GM12878 (cell line): ENCODE results near the gene PRKN. TPM values are rescaled to one million over a fixed set of nuclear protein-coding genes. Genes with fewer than 3 reads are reported as not detected.

ENCODE experiments used
- ATAC-seq: fragments of 200-7000 bp; cut with Tn5 transposase; 3 replicates; pipeline ENCODE4 v1.9.1; 2020; ENCODE audit warnings: mild to moderate bottlenecking, moderate library complexity
- BruUV-seq: library from RNA; stranded (reverse); fragments of 400-500 nt; replicated peaks from 2 replicates; lab custom pipeline; 2021; lab: Mats Ljungman, UMichigan
- CTCF ChIA-PET: fragments of 300-600 bp; sonication (Branson Sonifier 250); formaldehyde crosslinking; extraction: SDS; loops from one replicate; lab custom pipeline; 2021; ENCODE audit warnings: inconsistent platforms; lab: Yijun Ruan, JAX
- POLR2A ChIA-PET: fragments of 350-600 bp; formaldehyde crosslinking; extraction: SDS; loops from one replicate; lab custom pipeline; 2021; ENCODE audit warnings: inconsistent platforms; lab: Charles Lee
- RAD21 ChIA-PET: fragments of 300-600 bp; sonication (Branson Sonifier 250); formaldehyde crosslinking; loops from one replicate; lab custom pipeline; 2023; ENCODE audit warnings: antibody characterized with exemption; ENCODE audit not compliant: unreplicated experiment; lab: Charles Lee
- SMC1A ChIA-PET: fragments of 300-600 bp; sonication (Branson Sonifier 250); formaldehyde crosslinking; loops from one replicate; lab custom pipeline; 2023; ENCODE audit not compliant: unreplicated experiment, uncharacterized antibody; lab: Charles Lee
- DNase-seq: peaks from one replicate; pipeline ENCODE4 v3.0.0-alpha.2; 2011; ENCODE audit warnings: low read depth, low spot score
- FAIRE-seq: peaks from 3 replicates; lab custom pipeline; 2011; peaks lifted over from hg19 to GRCh38; lab: Jason Lieb, UNC
- H2AFZ ChIP-seq: 2 replicates; pipeline ENCODE4 v1.6.0; 2011; ENCODE audit warnings: low read depth, low read length, control low read depth; ENCODE audit not compliant: control insufficient read depth
- H3K27ac ChIP-seq: 2 replicates; pipeline ENCODE4 v1.5.1; 2011; ENCODE audit warnings: control low read depth; ENCODE audit not compliant: control insufficient read depth, insufficient read depth
- H3K27me3 ChIP-seq, 2 experiments: replicated peaks in 1 of 2; 2 replicates each; pipeline versions ENCODE4 v1.6.0 to v1.6.1; 2011; ENCODE audit warnings: low read length in 1 of 2; ENCODE audit not compliant: control insufficient read depth in 2 of 2, insufficient read depth in 2 of 2
- H3K36me3 ChIP-seq, 2 experiments: 2 replicates each; pipeline ENCODE4 v1.5.1; 2011; ENCODE audit warnings: low read length in 1 of 2; ENCODE audit not compliant: control insufficient read depth in 2 of 2, insufficient read depth in 2 of 2
- H3K4me1 ChIP-seq: 2 replicates; pipeline ENCODE4 v1.6.1; 2011; ENCODE audit warnings: mild to moderate bottlenecking, low read length, moderate library complexity, mixed read lengths; ENCODE audit not compliant: control insufficient read depth, insufficient read depth
- H3K4me2 ChIP-seq: 2 replicates; pipeline ENCODE4 v1.6.0; 2011; ENCODE audit warnings: control low read depth; ENCODE audit not compliant: control insufficient read depth, insufficient read depth
- H3K4me3 ChIP-seq: fragments of 200-600 bp; sonication (generic); 2 replicates; pipeline ENCODE4 v1.5.1; 2016
- H3K79me2 ChIP-seq: 2 replicates; pipeline ENCODE4 v1.6.0; 2011; ENCODE audit warnings: low read length; ENCODE audit not compliant: control insufficient read depth, insufficient read depth
- H3K9ac ChIP-seq: 2 replicates; pipeline ENCODE4 v1.8.0; 2011; ENCODE audit warnings: low read length, control low read depth, mixed read lengths; ENCODE audit not compliant: control insufficient read depth, insufficient read depth
- H3K9me3 ChIP-seq: replicated peaks from 3 replicates; pipeline ENCODE4 v1.5.1; 2011; ENCODE audit warnings: mild to moderate bottlenecking, low read length; ENCODE audit not compliant: control insufficient read depth, insufficient read depth
- H4K20me1 ChIP-seq: 2 replicates; pipeline ENCODE4 v1.6.0; 2011; ENCODE audit not compliant: control insufficient read depth, insufficient read depth
- ASH2L ChIP-seq: fragments of 300-600, 200-600 bp; sonication (generic); IDR thresholded peaks from 2 replicates; pipeline ENCODE4 v1.6.1; 2017; ENCODE audit warnings: low read depth, mild to moderate bottlenecking, borderline replicate concordance
- ATF3 ChIP-seq: IDR thresholded peaks from 2 replicates; pipeline ENCODE4 v1.6.1; 2011; ENCODE audit warnings: low read depth, mild to moderate bottlenecking, low read length, moderate library complexity, borderline replicate concordance; ENCODE audit errors: extremely low read depth
- BHLHE40 ChIP-seq, 2 experiments: fragments of 450-650 bp in 1 of 2; IDR thresholded peaks; 2 replicates each; pipeline ENCODE4 v1.6.1; 2011 to 2017; ENCODE audit warnings: low read depth in 2 of 2, borderline replicate concordance in 1 of 2, improper control_type of control experiment in 1 of 2, low read length in 1 of 2, mild to moderate bottlenecking in 1 of 2
- KDM1A ChIP-seq: fragments of 200-600 bp; sonication (generic); IDR thresholded peaks from 2 replicates; pipeline ENCODE4 v1.6.1; 2016; ENCODE audit warnings: borderline replicate concordance
- MEF2B ChIP-seq: fragments of 450-650 bp; IDR thresholded peaks from 2 replicates; pipeline ENCODE4 v1.6.1; 2018; ENCODE audit warnings: mild to moderate bottlenecking, moderate library complexity; ENCODE audit not compliant: partially characterized antibody, poor library complexity, severe bottlenecking
- MYC ChIP-seq: IDR thresholded peaks from 2 replicates; pipeline ENCODE4 v1.6.1; 2011; ENCODE audit warnings: mild to moderate bottlenecking, low read length, moderate library complexity, inconsistent platforms; ENCODE audit not compliant: insufficient read depth, insufficient replicate concordance, insufficient read length, severe bottlenecking
- NFYB ChIP-seq: IDR thresholded peaks from 2 replicates; pipeline ENCODE4 v1.6.1; 2011; ENCODE audit warnings: low read depth, mild to moderate bottlenecking, low read length, improper control_type of control experiment, moderate library complexity; ENCODE audit not compliant: insufficient read depth
- PAX5 ChIP-seq: IDR thresholded peaks from 2 replicates; pipeline ENCODE4 v1.6.1; 2011; ENCODE audit warnings: low read depth, low read length, borderline replicate concordance
- PML ChIP-seq: IDR thresholded peaks from 2 replicates; pipeline ENCODE4 v1.6.1; 2012; ENCODE audit warnings: low read length, inconsistent platforms
- PRDM15 ChIP-seq: fragments of 450-650 bp; formaldehyde crosslinking; IDR thresholded peaks from 2 replicates; pipeline ENCODE4 v1.4.0; 2020; ENCODE audit warnings: mild to moderate bottlenecking, moderate library complexity
- RAD21 ChIP-seq: IDR thresholded peaks from 2 replicates; pipeline ENCODE4 v1.6.1; 2011; ENCODE audit warnings: mild to moderate bottlenecking, low read depth, low read length, moderate library complexity; ENCODE audit not compliant: insufficient read depth
- SMAD5 ChIP-seq: IDR thresholded peaks from 2 replicates; pipeline ENCODE4 v1.6.1; 2016; ENCODE audit warnings: antibody characterized with exemption, low read depth
- SRF ChIP-seq, 2 experiments: IDR thresholded peaks; 2 replicates each; pipeline ENCODE4 v1.6.1; 2011; ENCODE audit warnings: low read depth in 2 of 2, low read length in 2 of 2, mild to moderate bottlenecking in 1 of 2, moderate library complexity in 1 of 2
- TBL1XR1 ChIP-seq: IDR thresholded peaks from 2 replicates; pipeline ENCODE4 v1.6.1; 2012; ENCODE audit warnings: low read depth, low read length, improper control_type of control experiment
- TCF3 ChIP-seq: IDR thresholded peaks from 2 replicates; pipeline ENCODE4 v1.6.1; 2012; ENCODE audit warnings: low read depth, mild to moderate bottlenecking, low read length, borderline replicate concordance; ENCODE audit not compliant: insufficient read depth
- ZNF592 ChIP-seq: fragments of 450-650 bp; IDR thresholded peaks from 2 replicates; pipeline ENCODE4 v1.6.1; 2017; ENCODE audit warnings: mild to moderate bottlenecking, moderate library complexity
- WGBS: methylation state at CpG from one replicate; pipeline ENCODE4 v1.1.6; 2016; ENCODE audit warnings: low lambda C conversion rate; ENCODE audit not compliant: insufficient replicate concordance, insufficient coverage; ENCODE audit errors: missing lambda C conversion rate; 5-methylcytosine and 5-hydroxymethylcytosine counted together
- in situ Hi-C: fragments of 300-500 bp; cut with MboI; formaldehyde crosslinking; loops from 9 replicates; pipeline ENCODE4 v1.14.3; 2018; ENCODE audit warnings: mixed read lengths
- intact Hi-C: fragments of 100-400 bp; cut with micrococcal nuclease; formaldehyde crosslinking; loops from one replicate; pipeline ENCODE4 v1.14.2; 2022; ENCODE audit not compliant: unreplicated experiment
- polyA plus RNA-seq, 11 experiments: library from polyadenylated mRNA; depleted of rRNA in 4 of 11; unstranded in 6 of 11; stranded (reverse) in 5 of 11; fragments of >200 nt; fragmentation: Nextera tagmentation in 4 of 11; fragmentation: Illumina TruSeq in 1 of 11; extraction: Ambion mirVana in 4 of 11; extraction: Trizol in 1 of 11; gene quantifications; 1 replicate in 1 of 11; 2 replicates in 10 of 11; pipeline versions ENCODE4 v1.2.1 to v1.2.3, GENCODE V29; 2011 to 2016; ENCODE audit warnings: inconsistent platforms in 2 of 11, missing spikeins in 2 of 11, low read depth in 1 of 11
- total RNA-seq, 4 experiments: library from RNA; depleted of rRNA in 3 of 4; stranded (reverse); fragments of >200 nt in 3 of 4; fragmentation: Illumina TruSeq in 1 of 4; extraction: Trizol in 1 of 4; gene quantifications; 2 replicates each; pipeline versions ENCODE4 v1.2.1 to v1.2.3, GENCODE V29; 2013 to 2021

Gene PRKN
- total and polyA plus RNA-seq, 10 of the 15 experiments (the other 5 are each of a cell fraction or from before 2014, with no cell fraction given) = 0.06 to 0.09 TPM; not detected in 8

- ChIA-PET POLR2A (no interaction called here), CTCF (no interaction called here), SMC1A (no interaction called here), RAD21 (no interaction called here)
- Histone ChIP-seq H2AFZ (no peak overlapping the region), H3K27me3 (no peaks in the 10 kb centered on the region), H3K9me3 (no peaks in the 10 kb centered on the region), H3K79me2 (no peaks in the 10 kb centered on the region), H3K27ac (no peak overlapping the region), H3K4me3 (no peak overlapping the region), H3K4me1 (no peaks in the 10 kb centered on the region), H4K20me1 (no peaks in the 10 kb centered on the region), H3K9ac (no peak overlapping the region), H3K4me2 (no peak overlapping the region), H3K36me3 (no peaks in the 10 kb centered on the region)
- intact Hi-C loops = no loop called here
- TF ChIP-seq PRDM15 = no peak
- no peak for TF ChIP-seq PML
- TF ChIP-seq MYC = no peak
- TF ChIP-seq TBL1XR1 = no peak
- no peak for TF ChIP-seq ZNF592
- TF ChIP-seq ATF3 = no peak
- no peak for TF ChIP-seq ASH2L
- TF ChIP-seq BHLHE40 (IDR thresholded peaks at IDR 0.05; ENCODE audit: borderline replicate concordance in 1 of 2, low read depth in 2 of 2, low read length in 1 of 2) = no peak
- TF ChIP-seq TCF3 = no peak
- no peak for TF ChIP-seq SMAD5
- no peak for TF ChIP-seq SRF (IDR thresholded peaks at IDR 0.05; ENCODE audit: low read depth in 2 of 2, low read length in 2 of 2)
- TF ChIP-seq MEF2B = no peak
- no peak for TF ChIP-seq KDM1A
- no peak for TF ChIP-seq RAD21
- TF ChIP-seq PAX5 = no peak
- TF ChIP-seq NFYB = no peak
- no peak for FAIRE-seq
- DNase-seq = no peak
- ATAC-seq = no peak
- BruUV-seq = no TSS peak
- in situ Hi-C loops = no loop called here
- 37% methylated on average over 3 of the region's 3 CpGs for WGBS
These were observed 516.5 kb downstream of the PRKN start for GRCh38 chr6:162211022-162211421.
